H1 (cell line): ENCODE results near the gene PRRC2A. TPM values are rescaled to one million over a fixed set of nuclear protein-coding genes. Genes with fewer than 3 reads are reported as not detected.

Experiments used
- CHD2 ChIP-seq: IDR thresholded peaks from 2 replicates; pipeline ENCODE4 v1.6.1; 2012; ENCODE audit warnings: low read length, improper control_type of control experiment
- FOSL1 ChIP-seq: IDR thresholded peaks from 2 replicates; pipeline ENCODE4 v1.6.1; 2011; ENCODE audit warnings: mild to moderate bottlenecking, low read depth, low read length, moderate library complexity; ENCODE audit not compliant: insufficient read depth
- GTF2F1 ChIP-seq: IDR thresholded peaks from 2 replicates; pipeline ENCODE4 v1.6.1; 2012; ENCODE audit warnings: low read depth, low read length, improper control_type of control experiment, borderline replicate concordance
- HDAC2 ChIP-seq, 2 experiments: fragments of 300-600 bp in 1 of 2; sonication (generic) in 1 of 2; IDR thresholded peaks; 2 replicates each; pipeline ENCODE4 v1.6.1; 2011 to 2012; ENCODE audit warnings: low read depth in 2 of 2, low read length in 2 of 2, mild to moderate bottlenecking in 2 of 2, moderate library complexity in 2 of 2, borderline replicate concordance in 1 of 2, inconsistent platforms in 1 of 2
- SAP30 ChIP-seq: fragments of 300-600 bp; sonication (generic); IDR thresholded peaks from 2 replicates; pipeline ENCODE4 v1.7.1; 2012; ENCODE audit warnings: low read length, moderate library complexity, mild to moderate bottlenecking, inconsistent platforms; ENCODE audit not compliant: insufficient read depth, insufficient replicate concordance
- SIX5 ChIP-seq: IDR thresholded peaks from 2 replicates; pipeline ENCODE4 v1.6.1; 2011; ENCODE audit warnings: mild to moderate bottlenecking, low read depth, low read length
- TAF7 ChIP-seq: optimal IDR thresholded peaks from 2 replicates; pipeline ENCODE3; 2011; ENCODE audit warnings: low read depth, mild to moderate bottlenecking, inconsistent platforms, low read length, moderate library complexity, borderline replicate concordance
- ZNF274 ChIP-seq: IDR thresholded peaks from 2 replicates; pipeline ENCODE4 v1.7.0; 2012; ENCODE audit warnings: low read length, borderline replicate concordance; ENCODE audit errors: extremely low read depth
- polyA plus RNA-seq, 7 experiments: library from polyadenylated mRNA; depleted of rRNA in 3 of 7; stranded (reverse) in 5 of 7; unstranded in 2 of 7; fragments of >200 nt in 5 of 7; fragments of 200-250 nt in 2 of 7; gene quantifications; 1 replicate in 5 of 7; 2 replicates in 1 of 7; 4 replicates in 1 of 7; pipeline versions ENCODE4 v1.2.1 to v1.2.3, GENCODE V29; 2011 to 2013; ENCODE audit warnings: missing spikeins in 2 of 7, mixed read lengths in 2 of 7
- total RNA-seq: library from RNA; stranded (reverse); fragmentation: NEBNext Ultra II Directional; extraction: Animal tissue kit (Norgen Biotek cat#: 25700); gene quantifications from 2 replicates; pipeline ENCODE4 v1.2.1, GENCODE V29; 2021
- TF ChIP-seq, protein P1 (sequence below): fragments of 300-600 bp; sonication (generic); IDR thresholded peaks from 2 replicates; pipeline ENCODE4 v1.7.1; 2012; ENCODE audit warnings: low read length, moderate library complexity, mild to moderate bottlenecking, inconsistent platforms; ENCODE audit not compliant: insufficient replicate concordance

The PRRC2A gene
- total and polyA plus RNA-seq, 2 of the 8 experiments (the other 6 are each of a cell fraction or from before 2014, with no cell fraction given) = 118 to 300 TPM

- TF ChIP-seq, protein P1, sequence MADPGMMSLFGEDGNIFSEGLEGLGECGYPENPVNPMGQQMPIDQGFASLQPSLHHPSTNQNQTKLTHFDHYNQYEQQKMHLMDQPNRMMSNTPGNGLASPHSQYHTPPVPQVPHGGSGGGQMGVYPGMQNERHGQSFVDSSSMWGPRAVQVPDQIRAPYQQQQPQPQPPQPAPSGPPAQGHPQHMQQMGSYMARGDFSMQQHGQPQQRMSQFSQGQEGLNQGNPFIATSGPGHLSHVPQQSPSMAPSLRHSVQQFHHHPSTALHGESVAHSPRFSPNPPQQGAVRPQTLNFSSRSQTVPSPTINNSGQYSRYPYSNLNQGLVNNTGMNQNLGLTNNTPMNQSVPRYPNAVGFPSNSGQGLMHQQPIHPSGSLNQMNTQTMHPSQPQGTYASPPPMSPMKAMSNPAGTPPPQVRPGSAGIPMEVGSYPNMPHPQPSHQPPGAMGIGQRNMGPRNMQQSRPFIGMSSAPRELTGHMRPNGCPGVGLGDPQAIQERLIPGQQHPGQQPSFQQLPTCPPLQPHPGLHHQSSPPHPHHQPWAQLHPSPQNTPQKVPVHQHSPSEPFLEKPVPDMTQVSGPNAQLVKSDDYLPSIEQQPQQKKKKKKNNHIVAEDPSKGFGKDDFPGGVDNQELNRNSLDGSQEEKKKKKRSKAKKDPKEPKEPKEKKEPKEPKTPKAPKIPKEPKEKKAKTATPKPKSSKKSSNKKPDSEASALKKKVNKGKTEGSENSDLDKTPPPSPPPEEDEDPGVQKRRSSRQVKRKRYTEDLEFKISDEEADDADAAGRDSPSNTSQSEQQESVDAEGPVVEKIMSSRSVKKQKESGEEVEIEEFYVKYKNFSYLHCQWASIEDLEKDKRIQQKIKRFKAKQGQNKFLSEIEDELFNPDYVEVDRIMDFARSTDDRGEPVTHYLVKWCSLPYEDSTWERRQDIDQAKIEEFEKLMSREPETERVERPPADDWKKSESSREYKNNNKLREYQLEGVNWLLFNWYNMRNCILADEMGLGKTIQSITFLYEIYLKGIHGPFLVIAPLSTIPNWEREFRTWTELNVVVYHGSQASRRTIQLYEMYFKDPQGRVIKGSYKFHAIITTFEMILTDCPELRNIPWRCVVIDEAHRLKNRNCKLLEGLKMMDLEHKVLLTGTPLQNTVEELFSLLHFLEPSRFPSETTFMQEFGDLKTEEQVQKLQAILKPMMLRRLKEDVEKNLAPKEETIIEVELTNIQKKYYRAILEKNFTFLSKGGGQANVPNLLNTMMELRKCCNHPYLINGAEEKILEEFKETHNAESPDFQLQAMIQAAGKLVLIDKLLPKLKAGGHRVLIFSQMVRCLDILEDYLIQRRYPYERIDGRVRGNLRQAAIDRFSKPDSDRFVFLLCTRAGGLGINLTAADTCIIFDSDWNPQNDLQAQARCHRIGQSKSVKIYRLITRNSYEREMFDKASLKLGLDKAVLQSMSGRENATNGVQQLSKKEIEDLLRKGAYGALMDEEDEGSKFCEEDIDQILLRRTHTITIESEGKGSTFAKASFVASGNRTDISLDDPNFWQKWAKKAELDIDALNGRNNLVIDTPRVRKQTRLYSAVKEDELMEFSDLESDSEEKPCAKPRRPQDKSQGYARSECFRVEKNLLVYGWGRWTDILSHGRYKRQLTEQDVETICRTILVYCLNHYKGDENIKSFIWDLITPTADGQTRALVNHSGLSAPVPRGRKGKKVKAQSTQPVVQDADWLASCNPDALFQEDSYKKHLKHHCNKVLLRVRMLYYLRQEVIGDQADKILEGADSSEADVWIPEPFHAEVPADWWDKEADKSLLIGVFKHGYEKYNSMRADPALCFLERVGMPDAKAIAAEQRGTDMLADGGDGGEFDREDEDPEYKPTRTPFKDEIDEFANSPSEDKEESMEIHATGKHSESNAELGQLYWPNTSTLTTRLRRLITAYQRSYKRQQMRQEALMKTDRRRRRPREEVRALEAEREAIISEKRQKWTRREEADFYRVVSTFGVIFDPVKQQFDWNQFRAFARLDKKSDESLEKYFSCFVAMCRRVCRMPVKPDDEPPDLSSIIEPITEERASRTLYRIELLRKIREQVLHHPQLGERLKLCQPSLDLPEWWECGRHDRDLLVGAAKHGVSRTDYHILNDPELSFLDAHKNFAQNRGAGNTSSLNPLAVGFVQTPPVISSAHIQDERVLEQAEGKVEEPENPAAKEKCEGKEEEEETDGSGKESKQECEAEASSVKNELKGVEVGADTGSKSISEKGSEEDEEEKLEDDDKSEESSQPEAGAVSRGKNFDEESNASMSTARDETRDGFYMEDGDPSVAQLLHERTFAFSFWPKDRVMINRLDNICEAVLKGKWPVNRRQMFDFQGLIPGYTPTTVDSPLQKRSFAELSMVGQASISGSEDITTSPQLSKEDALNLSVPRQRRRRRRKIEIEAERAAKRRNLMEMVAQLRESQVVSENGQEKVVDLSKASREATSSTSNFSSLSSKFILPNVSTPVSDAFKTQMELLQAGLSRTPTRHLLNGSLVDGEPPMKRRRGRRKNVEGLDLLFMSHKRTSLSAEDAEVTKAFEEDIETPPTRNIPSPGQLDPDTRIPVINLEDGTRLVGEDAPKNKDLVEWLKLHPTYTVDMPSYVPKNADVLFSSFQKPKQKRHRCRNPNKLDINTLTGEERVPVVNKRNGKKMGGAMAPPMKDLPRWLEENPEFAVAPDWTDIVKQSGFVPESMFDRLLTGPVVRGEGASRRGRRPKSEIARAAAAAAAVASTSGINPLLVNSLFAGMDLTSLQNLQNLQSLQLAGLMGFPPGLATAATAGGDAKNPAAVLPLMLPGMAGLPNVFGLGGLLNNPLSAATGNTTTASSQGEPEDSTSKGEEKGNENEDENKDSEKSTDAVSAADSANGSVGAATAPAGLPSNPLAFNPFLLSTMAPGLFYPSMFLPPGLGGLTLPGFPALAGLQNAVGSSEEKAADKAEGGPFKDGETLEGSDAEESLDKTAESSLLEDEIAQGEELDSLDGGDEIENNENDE = no peak
- TF ChIP-seq CHD2 (no peak), HDAC2 (IDR thresholded peaks at IDR 0.05; ENCODE audit: borderline replicate concordance in 1 of 2, low read depth in 2 of 2, low read length in 2 of 2) (peak in 1 of 2 experiments; percentile 24; a peak in 1 of 4 replicates), ZNF274 (no peak), SIX5 (no peak), SAP30 (no peak), TAF7 (peak; percentile 28), FOSL1 (no peak), GTF2F1 (no peak)
Observed at GRCh38 chr6:31660381-31661261, 40.1 kb downstream of the PRRC2A start, which contains the start of gene C6orf47 (continued).
